Measurements from ENCODE around the gene SMPD4. TPM values are rescaled to one million over a fixed set of nuclear protein-coding genes. Genes with fewer than 3 reads are reported as not detected.
"Not testable (repeated sequence)": the region's sequence is repeated elsewhere in the genome, so short reads cannot be mapped to it uniquely, and the experiment has no call there.

Gene SMPD4
- total RNA-seq, 1 experiment from 2014 or later: 35.2 TPM

DNA sequence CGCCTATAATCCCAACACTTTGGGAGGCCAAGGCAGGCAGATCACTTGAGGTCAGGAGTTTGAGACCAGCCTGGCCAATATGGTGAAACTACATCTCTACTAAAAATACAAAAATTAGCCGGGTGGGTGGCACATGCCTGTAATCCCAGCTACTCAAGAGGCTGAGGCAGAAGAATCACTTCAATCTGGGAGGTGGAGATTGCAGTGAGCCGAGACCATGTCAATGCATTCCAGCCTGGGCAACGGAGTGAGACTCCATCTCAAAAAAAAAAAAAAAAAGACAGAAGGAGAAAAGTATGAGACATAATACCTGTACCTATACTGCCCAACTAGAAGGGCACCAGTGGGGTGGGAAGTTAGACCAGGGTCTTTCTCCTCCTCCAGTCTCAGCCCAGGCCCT is 22.0 kb downstream of the SMPD4 start:
- DNase-seq (ENCODE audit: low read depth): not testable (repeated sequence)

DNA sequence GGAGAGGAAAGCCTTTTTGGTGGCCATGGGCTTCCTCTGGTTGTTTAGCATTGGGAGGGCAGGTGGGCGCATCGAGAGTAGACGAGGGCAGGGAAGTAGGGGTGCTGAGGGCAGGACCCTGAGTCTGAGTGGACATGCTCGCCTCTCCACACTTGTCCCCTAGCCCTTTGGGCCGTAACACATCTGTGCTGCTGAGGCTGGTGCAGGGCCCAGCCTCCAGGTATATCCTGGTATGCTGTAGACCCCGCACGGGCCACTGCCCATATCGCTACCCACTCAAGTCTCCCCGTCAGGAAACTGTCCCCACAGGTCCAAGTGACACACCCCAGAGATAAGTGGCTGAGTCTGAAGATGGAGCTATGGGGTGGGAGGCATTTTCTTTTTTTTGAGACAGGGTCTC is 22.8 kb downstream of the SMPD4 start:
- no peak for DNase-seq (ENCODE audit: low read depth)

- peak; percentile 31 for DNase-seq (ENCODE audit: low read depth)
Observed at GRCh38 chr2:130157825-130158514, 23.4 kb downstream of the SMPD4 start.

DNA sequence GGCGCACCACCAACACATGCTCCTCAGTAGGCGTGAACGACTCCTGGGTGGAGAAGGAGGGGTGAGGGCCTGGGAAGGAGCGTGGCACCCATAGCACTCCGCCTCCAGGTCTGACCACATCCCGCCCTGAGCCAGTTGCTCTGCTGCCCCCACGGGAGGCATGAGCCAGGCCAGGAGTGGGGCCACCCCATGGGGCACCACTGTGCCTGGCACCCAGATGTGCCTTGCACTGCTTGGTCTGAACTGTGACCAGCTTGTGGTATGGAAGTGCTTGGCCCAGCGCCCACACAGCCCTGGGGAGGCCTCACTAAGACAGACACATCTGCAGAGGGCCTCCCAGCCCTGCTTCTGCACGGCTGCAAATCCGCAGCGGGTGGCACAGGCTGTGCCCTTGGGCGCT is 24.0 kb downstream of the SMPD4 start:
- peak; percentile 35 for DNase-seq (ENCODE audit: low read depth)

DNA sequence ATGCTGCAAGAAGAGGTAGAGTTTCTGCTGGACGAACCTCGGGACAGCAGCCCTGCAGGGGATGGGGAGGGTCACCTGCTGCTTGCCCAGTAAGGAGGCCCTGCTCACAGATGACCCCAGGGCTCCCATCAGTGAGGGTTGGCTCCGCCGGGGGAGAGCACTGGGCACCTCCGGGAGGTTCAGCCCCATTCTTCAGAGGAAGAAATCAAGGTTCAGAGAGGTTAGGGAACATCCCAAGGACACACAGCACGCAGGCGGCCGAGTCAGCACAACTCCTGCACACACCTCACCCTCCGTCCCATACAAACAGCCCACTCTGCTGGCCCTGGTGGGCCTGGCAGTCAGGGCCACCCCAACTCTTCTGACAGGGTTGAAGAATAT is 24.8 kb downstream of the SMPD4 start:
- DNase-seq (ENCODE audit: low read depth): no peak

DNA sequence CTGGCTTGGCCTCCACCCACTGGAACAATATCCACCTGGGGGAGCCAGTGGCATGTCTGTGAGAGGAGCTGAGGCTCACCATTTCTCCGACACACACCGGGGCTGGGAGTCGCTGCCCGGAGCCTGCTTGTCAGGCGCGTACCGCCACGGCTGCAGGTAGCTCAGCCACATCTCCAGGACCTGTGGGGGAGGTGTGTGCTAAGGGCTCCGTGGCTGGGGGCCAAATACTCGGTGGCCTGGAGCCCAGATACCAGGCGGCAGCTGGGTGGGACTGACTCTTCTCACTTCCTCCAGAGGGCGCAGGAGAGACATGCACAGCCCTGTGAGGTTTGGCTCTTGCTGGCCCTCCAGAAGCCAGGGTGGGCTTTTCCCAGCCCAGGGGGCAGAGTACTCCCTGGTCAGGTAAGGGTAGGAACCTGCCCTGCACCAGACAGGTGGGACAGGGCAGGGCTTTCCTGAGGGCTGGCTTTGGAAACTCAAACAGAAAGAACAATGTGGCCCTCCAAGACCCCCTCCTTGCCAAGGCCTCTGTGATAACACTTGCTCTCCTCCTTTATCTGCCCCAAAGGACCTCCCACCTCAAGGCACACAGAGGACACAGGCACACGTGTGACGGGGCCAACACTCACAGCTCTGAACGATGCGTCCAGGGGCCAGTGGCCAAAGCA is 25.3 kb downstream of the SMPD4 start:
- peak; percentile 33 for DNase-seq (ENCODE audit: low read depth)

DNA sequence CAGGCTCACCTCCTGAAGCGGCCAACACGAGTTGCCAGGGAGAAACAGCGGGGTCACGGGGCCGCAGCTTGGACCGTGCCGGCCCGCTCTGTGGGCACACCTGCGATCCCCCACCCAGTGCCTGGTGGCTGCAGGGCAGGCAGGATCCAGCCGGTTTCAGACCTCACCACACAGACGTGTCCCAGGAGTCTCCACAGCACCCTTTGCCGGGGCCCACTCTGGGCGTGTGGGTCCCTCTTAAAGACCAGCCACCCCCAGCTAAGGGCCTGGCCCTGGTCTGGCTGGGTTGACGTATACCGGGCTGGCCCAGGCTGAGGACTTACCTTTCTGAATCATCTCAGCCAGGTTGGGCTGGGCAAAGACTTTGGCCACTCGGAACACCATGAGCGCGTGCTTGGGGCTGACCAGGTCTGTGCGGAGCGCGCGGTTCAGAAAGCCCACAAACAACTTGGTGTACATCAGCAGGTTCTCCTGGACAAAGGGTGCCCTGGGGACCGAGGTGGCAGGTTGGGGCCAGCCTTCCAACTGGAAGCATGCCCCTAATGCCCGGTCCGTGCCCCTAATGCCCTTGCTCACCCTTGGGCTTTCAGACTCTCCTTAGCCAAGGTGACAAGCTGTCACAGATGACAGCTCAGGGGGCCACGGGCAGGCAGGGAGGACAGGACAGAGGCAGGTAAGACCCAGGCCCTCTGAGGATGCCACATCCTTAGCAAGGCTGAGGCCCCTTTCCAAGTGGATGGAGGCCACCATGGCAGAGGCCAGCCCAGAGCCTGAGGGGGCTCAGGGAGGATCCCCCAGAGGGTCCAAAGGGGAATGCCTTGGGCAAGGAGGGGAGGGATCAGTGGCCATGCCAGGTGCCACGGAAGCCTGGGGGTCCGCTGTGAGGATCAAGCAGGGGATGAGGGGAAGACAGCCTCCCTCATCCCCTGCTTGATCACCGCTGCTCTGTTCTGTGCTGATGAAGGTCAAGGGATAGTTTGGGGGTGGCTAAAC is 26.3 kb downstream of the SMPD4 start:
- DNase-seq (ENCODE audit: low read depth): no peak

GRCh38 chr2:130154423-130154770 is 27.0 kb downstream of the SMPD4 start:
- DNase-seq (ENCODE audit: low read depth): not testable (repeated sequence)

- DNase-seq (ENCODE audit: low read depth): not testable (repeated sequence)
Observed at GRCh38 chr2:130153721-130154422, 27.5 kb downstream of the SMPD4 start.

- DNase-seq (ENCODE audit: low read depth): no peak
Observed at GRCh38 chr2:130152816-130153595, 28.4 kb downstream of the SMPD4 start.

GRCh38 chr2:130152136-130152815 is 29.1 kb downstream of the SMPD4 start:
- not testable (repeated sequence) for DNase-seq (ENCODE audit: low read depth)

- not testable (repeated sequence) for DNase-seq (ENCODE audit: low read depth)
Observed at GRCh38 chr2:130151145-130151512, 30.3 kb downstream of the SMPD4 start.

GRCh38 chr2:130150181-130151144 is 30.9 kb downstream of the SMPD4 start:
- DNase-seq (ENCODE audit: low read depth): no peak

- DNase-seq (ENCODE audit: low read depth): not testable (repeated sequence)
Observed at GRCh38 chr2:130148515-130148914, 32.9 kb downstream of the SMPD4 start.

- DNase-seq (ENCODE audit: low read depth): peak; percentile 58
Observed at GRCh38 chr2:130145006-130145414, 36.4 kb downstream of the SMPD4 start, which contains the start of gene CCDC74B. Gene CCDC74B (minus strand): TSS chr2:130145112. CDS start chr2:130144996, 116 bp downstream.

GRCh38 chr2:130143266-130144039 is 37.9 kb downstream of the SMPD4 start:
- not testable (repeated sequence) for DNase-seq (ENCODE audit: low read depth)

- DNase-seq (ENCODE audit: low read depth): not testable (repeated sequence)
Observed at GRCh38 chr2:130142396-130143265, 38.8 kb downstream of the SMPD4 start.

Measured in RPMI7951 (cell line).